Right lobe of liver (tissue), 6 donors: ENCODE data around the gene TFF2. TPM values are rescaled to one million over a fixed set of nuclear protein-coding genes. Genes with fewer than 3 reads are reported as not detected.

Experiments
- ATAC-seq, 4 donors: fragments of 200-7000 bp; cut with Tn5 transposase; one replicate each; pipeline ENCODE4 v1.9.1; 2020; ENCODE audit warnings: mild to moderate bottlenecking in 4 of 4, moderate library complexity in 4 of 4
- DNase-seq, 3 donors: peaks; one replicate each; pipeline ENCODE4 v3.0.0-alpha.2; 2020
- H3K27ac ChIP-seq, 3 donors: fragments of 200-600 bp; one replicate each; pipeline ENCODE4 v1.8.0; 2022
- H3K27me3 ChIP-seq, 2 donors: fragments of 200-600 bp; one replicate each; pipeline ENCODE4 v1.8.0; 2022
- H3K36me3 ChIP-seq, 4 donors: fragments of 200-600 bp; sonication (generic) in 1 of 4; one replicate each; pipeline versions ENCODE4 v1.5.1 to v1.8.0; 2017 to 2022; ENCODE audit warnings: control low read depth in 1 of 4
- H3K4me1 ChIP-seq, 4 donors: fragments of 200-600 bp; sonication (generic) in 1 of 4; one replicate each; pipeline versions ENCODE4 v1.5.1 to v1.8.0; 2017 to 2022; ENCODE audit warnings: control low read depth in 1 of 4
- H3K4me3 ChIP-seq, 3 donors: fragments of 200-600 bp; one replicate each; pipeline ENCODE4 v1.8.0; 2022
- H3K9me3 ChIP-seq, 4 donors: fragments of 200-600 bp; sonication (generic) in 1 of 4; one replicate each; pipeline versions ENCODE4 v1.5.1 to v1.8.0; 2017 to 2022; ENCODE audit warnings: control low read depth in 1 of 4
- POLR2A ChIP-seq: fragments of 450-650 bp; IDR thresholded peaks from one replicate; pipeline ENCODE4 v1.6.1; 2017; ENCODE audit warnings: antibody characterized with exemption, mild to moderate bottlenecking
- WGBS: methylation state at CpG from one replicate; pipeline ENCODE4 v1.1.6; 2018; ENCODE audit warnings: low coverage, low lambda C conversion rate; ENCODE audit not compliant: insufficient coverage; ENCODE audit errors: missing lambda C conversion rate; 5-methylcytosine and 5-hydroxymethylcytosine counted together
- intact Hi-C, 2 donors: fragments of 100-400 bp; cut with DNase I; formaldehyde crosslinking; loops; one replicate each; pipeline versions ENCODE4 v1.11.2 to v1.14.1; 2022
- total RNA-seq, 6 experiments: library from RNA; depleted of rRNA in 2 of 6; stranded (reverse); fragments of >200 nt in 2 of 6; fragmentation: NEBNext Ultra II Directional in 3 of 6; extraction: Animal tissue kit (Norgen Biotek cat#: 25700) in 3 of 6; gene quantifications; one replicate each; pipeline versions ENCODE4 v1.1.0 to v1.2.4, GENCODE V29; 2016 to 2023
- TF ChIP-seq, protein P1 (sequence below), 4 donors: fragments of 200-600 bp in 3 of 4; fragments of 450-650 bp in 1 of 4; IDR thresholded peaks; one replicate each; pipeline versions ENCODE4 v1.5.1 to v1.8.0; 2016 to 2022; ENCODE audit warnings: antibody characterized with exemption in 4 of 4, mild to moderate bottlenecking in 2 of 4
- donor health status: DM: no; HTN: yes; CAD: no.
- donor health status: DM: no; HTN: no; CAD: no.
- donor health status: DM: no; HTN: no; CAD: no.
- donor health status: DM: no; HTN: yes; CAD: no.
- donor health status: DM: no; HTN: yes; CAD: no.

TFF2 gene
- total RNA-seq, 6 experiments from 2014 or later = 0.29 to 0.61 (median 0.49) TPM; not detected in 2

DNA sequence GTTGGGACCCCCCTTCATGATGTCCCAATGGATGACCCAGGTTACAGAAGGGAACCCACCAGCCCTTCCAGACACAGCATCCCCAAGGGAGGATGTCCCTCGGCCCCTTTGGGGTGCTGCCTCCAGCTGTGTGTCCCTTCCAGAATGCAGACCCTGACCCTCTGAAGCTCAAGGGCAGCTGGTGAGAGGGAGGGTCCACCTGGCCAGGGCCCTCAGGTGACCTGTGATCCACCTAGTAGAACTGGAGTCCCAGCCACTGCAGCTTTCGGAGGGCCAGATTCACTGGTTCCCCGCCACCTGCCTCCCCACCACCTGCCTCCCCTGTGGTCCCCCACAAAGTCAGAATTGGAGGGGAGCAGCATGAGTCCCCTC lies 25.2 kb upstream of the TFF2 start:
- H3K27me3 ChIP-seq = no peaks in the 10 kb centered on the region
- DNase-seq (no peak), ATAC-seq (no peak)
- no peaks in the 10 kb centered on the region for H3K36me3 ChIP-seq
- TF ChIP-seq POLR2A = no peak
- TF ChIP-seq, protein P1, sequence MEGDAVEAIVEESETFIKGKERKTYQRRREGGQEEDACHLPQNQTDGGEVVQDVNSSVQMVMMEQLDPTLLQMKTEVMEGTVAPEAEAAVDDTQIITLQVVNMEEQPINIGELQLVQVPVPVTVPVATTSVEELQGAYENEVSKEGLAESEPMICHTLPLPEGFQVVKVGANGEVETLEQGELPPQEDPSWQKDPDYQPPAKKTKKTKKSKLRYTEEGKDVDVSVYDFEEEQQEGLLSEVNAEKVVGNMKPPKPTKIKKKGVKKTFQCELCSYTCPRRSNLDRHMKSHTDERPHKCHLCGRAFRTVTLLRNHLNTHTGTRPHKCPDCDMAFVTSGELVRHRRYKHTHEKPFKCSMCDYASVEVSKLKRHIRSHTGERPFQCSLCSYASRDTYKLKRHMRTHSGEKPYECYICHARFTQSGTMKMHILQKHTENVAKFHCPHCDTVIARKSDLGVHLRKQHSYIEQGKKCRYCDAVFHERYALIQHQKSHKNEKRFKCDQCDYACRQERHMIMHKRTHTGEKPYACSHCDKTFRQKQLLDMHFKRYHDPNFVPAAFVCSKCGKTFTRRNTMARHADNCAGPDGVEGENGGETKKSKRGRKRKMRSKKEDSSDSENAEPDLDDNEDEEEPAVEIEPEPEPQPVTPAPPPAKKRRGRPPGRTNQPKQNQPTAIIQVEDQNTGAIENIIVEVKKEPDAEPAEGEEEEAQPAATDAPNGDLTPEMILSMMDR (IDR thresholded peaks at IDR 0.05) = no peak
- H3K4me3 ChIP-seq = no peak overlapping the region
- no peaks in the 10 kb centered on the region for H3K4me1 ChIP-seq
- intact Hi-C loops = no loop called here
- H3K9me3 ChIP-seq = no peaks in the 10 kb centered on the region
- no peak overlapping the region for H3K27ac ChIP-seq
- no CpG with 5 or more reads among the region's 3 CpGs for WGBS

DNA sequence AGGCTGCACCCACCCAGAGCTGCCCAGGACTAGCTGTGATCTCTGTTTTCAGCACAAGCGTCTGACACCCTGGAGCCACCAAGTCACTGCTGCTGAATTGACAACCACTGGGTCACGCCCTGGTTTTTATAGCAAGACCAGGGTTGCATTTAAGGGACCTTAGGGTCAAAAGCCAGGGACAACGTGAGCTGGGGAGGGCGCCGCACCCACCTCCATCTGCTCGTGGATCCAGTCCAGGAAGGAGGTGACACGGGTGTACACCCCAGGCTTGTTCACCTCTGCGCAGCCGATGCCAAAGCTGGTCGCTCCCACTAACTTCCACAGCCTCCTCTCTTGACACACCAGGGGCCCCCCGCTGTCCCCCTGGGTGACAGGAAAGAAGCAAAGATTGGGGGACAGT lies 24.7 kb upstream of the TFF2 start:
- H3K27me3 ChIP-seq = no peaks in the 10 kb centered on the region
- no peak overlapping the region for H3K27ac ChIP-seq
- no peaks in the 10 kb centered on the region for H3K4me1 ChIP-seq
- H3K4me3 ChIP-seq = no peak overlapping the region
- no peaks in the 10 kb centered on the region for H3K36me3 ChIP-seq
- intact Hi-C loops = no loop called here
- no peak for ATAC-seq
- no peaks in the 10 kb centered on the region for H3K9me3 ChIP-seq
- TF ChIP-seq, protein P1 (IDR thresholded peaks at IDR 0.05) = no peak
- TF ChIP-seq POLR2A = no peak
- WGBS = 23% methylated on average over 3 of the region's 11 CpGs
- DNase-seq = peak in 1 of 3 donors; percentile 31

DNA sequence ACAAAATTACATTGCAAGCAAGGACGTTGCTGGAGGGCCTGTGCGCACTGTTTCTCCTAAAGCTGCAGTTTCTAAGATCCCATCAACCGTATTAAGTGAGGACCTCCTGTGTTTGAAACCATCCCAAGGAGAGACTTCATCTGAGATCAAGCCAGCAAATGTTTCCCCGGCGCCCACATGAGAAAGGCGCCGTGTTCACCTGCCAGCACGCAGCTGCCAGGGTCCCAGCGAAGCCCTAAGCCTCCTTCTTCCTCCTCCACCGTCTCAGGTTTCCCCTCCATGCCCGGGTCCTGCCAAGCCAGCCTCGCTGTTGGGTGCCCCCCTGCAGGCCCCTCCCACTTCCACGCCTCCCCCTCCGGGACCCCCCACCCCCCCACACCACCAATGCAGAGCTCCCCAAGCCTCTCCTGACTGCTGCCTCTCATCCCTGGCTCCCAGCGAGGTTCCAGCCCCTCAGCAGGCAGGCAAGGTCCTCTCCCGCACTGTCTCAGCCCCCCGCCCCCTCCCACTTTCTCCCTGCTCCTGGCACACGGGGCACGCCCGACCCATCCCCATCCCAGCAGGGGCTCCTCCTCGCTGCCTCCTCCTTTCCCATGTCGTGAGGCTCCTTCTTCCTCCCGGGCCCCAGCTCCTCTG lies 24.2 kb upstream of the TFF2 start:
- 36% methylated on average over 20 of the region's 23 CpGs for WGBS
- Histone ChIP-seq H3K27me3 (no peaks in the 10 kb centered on the region), H3K4me3 (no peak overlapping the region), H3K36me3 (no peaks in the 10 kb centered on the region), H3K27ac (no peak overlapping the region), H3K9me3 (no peaks in the 10 kb centered on the region), H3K4me1 (no peaks in the 10 kb centered on the region)
- ATAC-seq = no peak
- intact Hi-C loops = no loop called here
- DNase-seq = peak in 1 of 3 donors; percentile 39
- TF ChIP-seq, protein P1 (IDR thresholded peaks at IDR 0.05) = no peak
- no peak for TF ChIP-seq POLR2A

DNA sequence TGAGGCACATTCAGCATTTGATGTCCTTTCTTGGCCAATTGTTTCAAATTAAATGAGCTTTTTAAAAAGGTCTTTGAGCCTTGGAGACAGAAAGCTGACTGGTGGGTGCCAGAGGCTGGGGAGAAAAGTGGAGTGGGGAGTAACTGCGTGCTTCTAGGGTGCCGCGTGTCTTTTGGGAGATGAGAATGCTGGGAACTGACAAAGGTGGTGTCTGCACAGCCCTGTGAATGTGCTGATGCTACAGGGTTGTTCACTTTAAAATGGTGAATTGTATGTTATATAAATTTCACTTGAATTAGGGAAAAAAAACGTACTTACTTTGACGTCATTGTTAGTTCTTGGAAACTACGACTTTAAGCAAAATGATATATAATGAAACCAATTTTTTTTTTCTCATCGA lies 23.7 kb upstream of the TFF2 start:
- DNase-seq = no peak
- Histone ChIP-seq H3K27ac (no peak overlapping the region), H3K4me1 (no peaks in the 10 kb centered on the region), H3K9me3 (no peaks in the 10 kb centered on the region), H3K4me3 (no peak overlapping the region), H3K27me3 (no peaks in the 10 kb centered on the region), H3K36me3 (no peaks in the 10 kb centered on the region)
- ATAC-seq = no peak
- no peak for TF ChIP-seq POLR2A
- TF ChIP-seq, protein P1 (IDR thresholded peaks at IDR 0.05) = no peak
- WGBS = 79% methylated on average over 7 of the region's 7 CpGs
- intact Hi-C loops = no loop called here
